Breast epithelium (tissue), 3 donors: ENCODE data around the gene SHMT2.

Experiments used
- CTCF ChIP-seq, 3 donors: fragments of 450-650 bp; IDR thresholded peaks; one replicate each; pipeline ENCODE4 v1.5.1; 2016 to 2017; ENCODE audit warnings: antibody characterized with exemption in 3 of 3, mild to moderate bottlenecking in 3 of 3, moderate library complexity in 3 of 3
- POLR2A ChIP-seq: fragments of 450-650 bp; IDR thresholded peaks from one replicate; pipeline ENCODE4 v1.6.1; 2016; ENCODE audit warnings: antibody characterized with exemption, mild to moderate bottlenecking, moderate library complexity

- TF ChIP-seq CTCF (IDR thresholded peaks at IDR 0.05) (no peak), POLR2A (no peak)
These were observed 48.4 kb upstream of the SHMT2 start for GRCh38 chr12:57181072-57181471.
